GM19438 (cell line): Measurements from ENCODE around the gene LRFN4.

Experiments used
- ATAC-seq: cut with Tn5 transposase; IDR thresholded peaks from one replicate; pipeline ENCODE4 v1.9.1; 2021; ENCODE audit warnings: low read depth; ENCODE audit not compliant: unreplicated experiment

LRFN4 gene

DNA sequence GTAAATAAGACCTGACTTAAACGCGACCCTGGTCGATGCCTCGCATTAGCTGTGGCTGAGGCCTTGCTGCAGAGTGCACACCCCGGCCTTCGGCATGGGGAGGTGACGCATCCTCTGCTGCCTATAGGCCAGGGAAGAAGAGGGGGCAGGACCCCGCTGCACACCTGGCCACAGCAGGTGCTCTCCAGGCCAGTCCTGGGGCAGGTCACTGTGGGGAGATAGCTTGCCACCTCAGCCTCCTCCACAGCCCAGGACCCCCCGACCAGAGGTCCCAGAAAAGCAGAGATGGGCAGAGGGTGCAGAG, 12.7 kb downstream of the LRFN4 start:
- no peak for ATAC-seq

DNA sequence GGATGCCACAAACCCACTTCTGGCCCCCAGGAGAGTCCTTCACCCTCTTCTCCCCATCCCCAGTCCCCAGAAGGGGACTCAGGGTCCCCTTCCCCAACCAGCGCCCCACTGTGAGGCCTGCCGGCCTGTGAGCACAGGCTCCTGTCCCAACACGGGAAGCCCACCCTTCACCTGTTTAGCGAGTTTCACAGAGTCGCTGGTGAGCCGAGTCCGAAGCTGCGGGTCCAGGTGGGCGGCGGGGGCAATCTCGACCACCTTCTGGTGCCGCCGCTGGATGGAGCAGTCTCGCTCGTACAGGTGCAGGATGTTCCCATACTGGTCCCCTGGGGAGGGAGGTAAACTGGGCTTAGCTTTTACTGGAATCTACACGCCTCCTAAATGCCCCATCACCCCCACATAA, 13.3 kb downstream of the LRFN4 start:
- ATAC-seq = no peak

DNA sequence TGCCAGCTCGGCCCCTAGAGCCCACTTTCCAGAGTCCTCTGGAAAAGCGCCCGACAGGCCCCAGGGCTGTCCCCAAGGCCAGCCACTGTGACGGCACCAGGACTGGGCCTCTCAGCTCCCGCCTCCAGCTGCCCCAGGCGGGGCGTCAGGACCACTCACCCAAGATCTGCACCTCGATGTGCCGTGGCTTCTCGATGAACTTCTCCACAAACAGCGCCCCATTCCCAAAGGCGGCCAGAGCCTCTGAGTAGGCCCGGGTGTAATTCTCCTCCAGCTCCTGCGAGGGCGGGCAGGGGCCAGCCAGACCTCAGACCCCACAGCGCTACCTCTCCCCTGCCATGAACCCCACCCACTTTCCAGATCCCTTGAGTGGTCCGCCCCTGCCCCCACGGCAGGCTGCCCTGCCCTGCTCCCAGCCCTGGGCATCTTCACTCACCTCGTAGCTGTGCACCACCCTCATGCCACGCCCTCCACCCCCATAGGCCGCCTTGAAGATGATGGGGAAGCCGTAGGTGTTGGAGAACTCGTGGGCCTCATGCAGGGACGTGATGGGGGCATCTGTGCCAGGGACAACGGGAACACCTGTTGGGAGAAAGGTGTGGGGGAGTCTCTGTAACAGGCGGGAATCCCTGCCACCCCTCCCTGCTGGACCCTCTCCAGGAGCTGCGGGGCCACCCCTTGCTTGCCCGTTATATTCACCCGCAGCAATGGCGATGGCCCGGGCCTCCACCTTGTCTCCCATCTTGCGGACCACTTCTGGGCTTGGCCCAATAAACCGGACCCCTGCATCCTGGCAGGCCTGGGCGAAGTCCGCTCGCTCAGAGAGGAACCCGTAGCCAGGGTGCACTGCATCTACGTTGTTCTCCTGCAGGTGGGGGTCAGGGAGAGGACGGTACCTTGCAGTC, 14.0 kb downstream of the LRFN4 start:
- no peak for ATAC-seq

DNA sequence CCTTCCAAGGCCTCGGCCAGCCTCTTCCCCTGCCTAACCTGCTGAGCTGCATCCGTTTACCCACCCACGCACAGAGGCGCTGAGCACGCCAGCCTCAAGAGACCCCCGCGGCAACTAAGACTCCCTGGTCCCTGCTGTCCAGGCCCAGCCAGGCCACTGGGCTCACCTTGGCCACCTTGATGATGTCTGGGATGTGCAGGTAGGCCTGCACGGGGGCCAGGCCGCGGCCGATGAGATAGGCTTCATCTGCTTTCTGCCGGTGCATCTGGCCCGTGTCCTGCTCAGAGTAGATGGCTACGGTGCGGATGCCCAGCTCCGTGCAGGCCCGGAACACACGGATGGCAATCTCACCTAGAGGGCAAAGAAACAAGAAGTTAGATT, 14.6 kb downstream of the LRFN4 start:
- no peak for ATAC-seq

DNA sequence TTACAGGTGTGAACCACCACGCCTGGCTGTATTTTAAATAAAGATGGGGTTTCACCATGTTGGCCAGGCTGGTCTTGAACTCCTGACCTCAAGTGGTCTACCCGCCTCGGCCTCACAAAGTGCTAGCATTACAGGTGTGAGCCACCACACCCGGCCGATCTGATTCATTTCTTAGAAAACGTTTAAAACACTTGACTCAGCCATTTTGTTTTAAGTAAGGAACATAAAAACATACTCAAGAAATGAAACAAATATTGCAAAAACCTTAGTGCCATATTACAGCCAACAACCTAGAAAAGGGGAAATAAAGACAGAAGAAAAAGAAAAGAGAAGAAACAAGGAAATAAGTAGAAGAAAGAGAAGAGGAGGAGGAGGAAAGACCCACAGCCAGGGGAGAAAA, 17.4 kb downstream of the LRFN4 start:
- no peak for ATAC-seq

DNA sequence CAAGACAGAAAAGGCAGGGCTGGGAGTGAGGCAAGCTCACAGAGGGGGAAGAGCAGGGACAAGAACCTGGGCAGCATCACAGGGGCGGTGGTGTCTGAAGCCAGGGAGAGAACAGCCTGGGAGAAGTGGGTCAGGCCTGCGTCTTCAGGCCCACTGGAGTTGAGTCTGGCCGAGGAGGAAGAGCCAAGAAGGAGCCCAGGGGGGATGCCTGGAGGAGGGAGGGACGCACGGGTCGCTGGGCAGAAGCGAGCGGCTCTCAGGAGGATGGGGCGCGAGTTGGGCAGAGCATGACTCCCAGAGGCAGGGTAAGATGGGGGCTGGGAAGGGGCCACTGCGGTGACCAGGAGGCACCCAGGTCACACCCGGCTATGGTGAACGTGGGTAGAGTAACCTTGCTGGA, 18.5 kb downstream of the LRFN4 start:
- ATAC-seq = no peak

DNA sequence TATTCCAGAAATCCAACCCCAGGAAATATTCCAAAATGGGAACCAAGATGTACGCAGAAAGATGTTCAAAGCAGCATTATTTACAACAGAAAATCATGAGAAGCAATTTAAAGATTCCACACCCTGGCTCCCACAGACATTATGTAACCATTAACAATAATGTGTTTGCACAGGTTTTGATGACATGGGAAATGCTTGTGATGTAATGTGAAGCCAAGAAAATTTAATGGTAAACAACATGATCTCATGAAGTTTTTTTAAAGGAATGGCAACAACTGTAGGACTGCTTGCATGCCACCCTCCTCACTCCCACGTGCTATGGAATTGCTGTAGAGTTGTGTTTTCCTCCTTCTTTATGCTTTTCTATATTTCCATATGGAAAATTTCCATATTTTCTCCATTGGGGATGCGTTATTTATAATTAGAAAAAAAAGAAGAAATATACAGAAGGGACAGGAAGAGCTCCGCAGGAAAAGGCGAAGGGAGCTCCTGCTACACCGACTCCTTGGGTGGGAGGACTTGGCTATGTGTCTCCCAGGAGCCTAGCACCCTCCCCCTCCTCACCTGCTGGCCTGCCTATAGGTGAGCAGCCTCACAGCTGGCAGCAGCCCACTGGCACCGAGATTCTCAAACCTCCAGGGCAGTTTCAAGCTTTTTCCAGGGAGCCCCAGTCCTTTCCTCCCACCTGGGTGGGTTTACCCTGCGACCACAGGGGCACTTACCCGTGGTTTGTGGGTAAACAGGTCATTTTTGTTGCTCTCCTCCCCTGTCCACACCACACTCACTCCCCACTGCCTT, 20.9 kb downstream of the LRFN4 start:
- ATAC-seq = no peak

DNA sequence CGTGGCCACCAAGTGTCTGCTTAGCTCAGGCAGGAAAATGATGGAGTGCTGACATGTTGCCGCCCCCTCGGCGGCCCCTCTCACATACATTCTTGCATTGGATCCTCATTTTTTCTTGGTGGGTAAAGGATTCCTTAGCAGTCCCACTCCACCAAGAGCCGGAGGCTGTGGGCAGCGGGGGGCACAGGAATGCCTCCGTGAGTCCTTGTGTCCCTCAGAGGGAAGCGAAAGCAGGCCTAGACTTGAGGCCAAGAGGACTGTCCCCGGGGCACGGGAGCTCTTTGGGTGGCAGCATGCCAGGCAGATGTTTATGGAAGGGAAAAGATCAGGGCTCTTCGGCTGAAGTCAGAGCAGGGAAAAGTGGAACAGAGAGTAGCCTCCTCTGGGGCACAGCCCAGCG, 21.6 kb downstream of the LRFN4 start:
- ATAC-seq = no peak

DNA sequence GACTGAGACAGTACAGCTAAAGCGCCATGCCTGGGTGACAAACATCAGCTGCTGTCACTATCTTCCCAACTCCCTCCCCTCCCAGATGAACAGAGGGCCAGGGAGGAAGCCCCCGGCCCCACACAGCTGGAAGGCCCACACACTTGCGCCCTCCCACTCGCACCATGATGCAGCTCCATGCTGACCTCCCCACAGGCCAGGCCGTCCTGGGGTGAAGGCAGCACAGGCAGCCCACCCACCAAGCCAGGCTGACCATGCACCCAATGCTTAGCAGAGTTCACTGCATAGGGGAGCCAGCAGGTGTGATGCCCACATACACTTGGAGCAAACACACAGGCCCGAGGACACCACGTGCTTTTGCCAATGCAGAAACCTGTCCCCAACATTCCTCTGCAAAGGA, 22.1 kb downstream of the LRFN4 start:
- ATAC-seq = no peak

DNA sequence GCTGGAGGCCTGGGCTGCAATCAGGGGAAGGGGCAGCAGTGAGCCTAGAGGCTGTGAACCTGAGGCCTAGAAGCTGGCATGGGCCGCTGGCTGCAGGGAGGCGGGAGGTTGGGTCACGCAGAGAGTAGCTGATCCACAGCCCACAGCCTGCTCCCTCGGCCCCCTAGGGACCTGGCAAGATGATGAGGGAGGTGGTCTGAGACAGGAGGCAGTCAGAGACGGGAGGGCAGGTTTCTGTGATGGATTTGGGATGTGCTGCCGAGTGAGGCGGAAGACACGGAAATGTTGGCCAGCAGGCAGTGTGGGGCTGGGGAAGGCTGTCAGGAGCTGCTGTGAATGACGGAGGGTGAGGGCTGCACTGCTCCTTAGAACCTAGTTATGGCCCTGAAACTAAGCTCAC, 22.7 kb downstream of the LRFN4 start:
- ATAC-seq = no peak

DNA sequence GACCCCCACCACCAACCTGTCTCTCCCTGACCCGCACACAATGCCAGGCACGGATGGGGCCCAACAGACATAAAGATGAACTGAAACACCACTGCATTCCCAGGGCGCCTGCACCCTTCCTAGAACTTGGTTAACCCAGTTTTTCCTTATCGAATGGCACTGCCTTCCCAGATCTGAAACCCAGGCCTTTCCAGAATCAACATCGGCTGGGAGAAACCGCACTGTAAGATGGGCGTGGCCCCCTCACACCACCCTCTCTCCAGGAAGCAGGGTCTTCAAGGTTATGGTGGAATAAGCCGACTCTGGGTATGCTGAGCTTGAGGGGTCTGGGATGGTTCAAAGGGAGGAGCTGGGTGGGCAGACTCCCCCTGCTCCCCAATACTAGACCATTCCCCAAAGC, 23.1 kb downstream of the LRFN4 start:
- ATAC-seq = no peak

DNA sequence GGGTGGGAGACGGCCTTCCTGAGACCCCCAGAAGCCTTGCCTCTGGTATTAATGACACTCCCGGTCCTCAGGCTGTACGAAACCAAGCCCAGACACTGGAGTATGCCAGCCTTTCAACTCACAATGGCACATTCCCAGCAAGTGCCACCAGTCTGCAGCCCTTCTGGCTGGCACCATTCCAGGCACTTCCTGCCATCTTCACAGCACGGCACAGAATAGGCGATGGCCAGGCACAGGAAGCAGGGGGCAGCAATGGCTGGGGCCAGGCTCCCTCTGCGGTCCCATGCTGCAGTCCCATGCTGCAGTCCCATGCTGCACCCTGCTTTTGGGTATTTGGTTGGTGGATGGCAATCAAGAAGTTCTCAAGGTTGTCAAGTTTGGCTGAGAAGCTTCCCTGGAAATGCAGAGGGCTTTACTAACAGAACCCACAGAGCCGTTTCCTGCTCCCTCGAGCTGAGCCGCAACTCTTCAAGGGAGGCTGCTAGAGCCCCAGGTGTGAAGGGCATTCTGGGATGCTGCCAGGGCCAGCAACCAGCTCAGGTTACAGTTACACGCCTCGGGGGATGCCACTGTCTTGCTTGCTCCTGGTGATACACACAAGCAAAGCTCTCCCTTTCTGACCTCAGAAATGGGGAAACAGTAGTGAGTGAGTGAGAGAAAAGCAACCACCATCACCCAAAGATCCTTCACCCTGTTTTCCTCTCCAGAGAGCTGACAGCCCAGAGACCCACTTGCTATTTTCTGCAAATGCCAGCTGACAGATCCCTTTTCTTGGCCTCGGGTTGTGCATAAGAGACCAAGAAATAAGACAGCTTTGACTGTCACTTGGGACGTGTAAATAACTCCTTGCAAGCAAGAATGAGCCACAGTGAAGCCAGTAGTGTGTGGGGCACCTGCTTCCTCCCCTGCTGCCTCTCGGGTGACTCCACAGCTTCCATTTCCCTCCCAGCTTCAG, 23.9 kb downstream of the LRFN4 start:
- ATAC-seq = no peak

DNA sequence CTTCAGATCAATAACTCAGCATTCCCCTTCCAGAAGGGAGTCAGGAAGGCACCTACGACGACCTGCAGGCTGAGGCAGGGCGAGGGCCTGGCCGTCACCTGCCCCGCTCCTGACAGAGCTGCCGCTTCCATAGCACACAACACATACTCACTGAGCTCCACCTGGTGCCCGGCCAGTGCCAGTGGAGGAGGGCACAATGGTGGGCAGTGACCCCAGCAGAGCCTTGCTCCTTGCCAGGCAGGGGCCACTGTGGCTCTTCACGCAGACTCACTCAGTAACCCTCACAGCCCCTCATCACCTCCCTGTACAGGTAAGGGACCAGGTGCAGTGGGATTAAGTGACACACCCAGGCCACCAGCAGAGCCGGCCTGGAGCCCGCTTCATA, 24.6 kb downstream of the LRFN4 start:
- ATAC-seq = no peak

DNA sequence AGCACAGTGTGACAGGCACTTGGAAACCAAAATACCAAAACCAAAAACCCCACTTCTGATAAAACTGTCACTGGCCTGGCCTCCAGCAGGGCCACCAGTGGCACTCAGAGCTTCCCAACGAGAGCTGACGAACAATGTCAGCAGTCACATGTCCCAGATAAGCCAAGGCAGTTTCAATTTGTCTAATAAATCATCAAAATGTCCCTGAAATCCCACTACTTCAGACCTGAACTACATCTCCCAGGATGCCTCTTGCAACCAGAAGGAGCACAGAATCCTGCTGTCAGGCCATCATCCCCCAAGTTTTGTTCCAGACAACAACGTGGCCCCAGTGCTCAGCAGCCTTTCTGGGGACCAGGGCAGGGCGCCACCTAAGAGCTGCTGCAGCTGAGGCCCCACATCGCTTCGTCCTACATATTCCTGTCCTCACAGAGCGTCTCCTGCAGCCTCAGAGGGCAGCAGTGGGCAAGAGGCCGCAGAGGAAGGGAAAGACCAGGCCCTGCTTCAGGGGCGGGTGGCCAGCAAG, 25.1 kb downstream of the LRFN4 start:
- ATAC-seq = no peak

DNA sequence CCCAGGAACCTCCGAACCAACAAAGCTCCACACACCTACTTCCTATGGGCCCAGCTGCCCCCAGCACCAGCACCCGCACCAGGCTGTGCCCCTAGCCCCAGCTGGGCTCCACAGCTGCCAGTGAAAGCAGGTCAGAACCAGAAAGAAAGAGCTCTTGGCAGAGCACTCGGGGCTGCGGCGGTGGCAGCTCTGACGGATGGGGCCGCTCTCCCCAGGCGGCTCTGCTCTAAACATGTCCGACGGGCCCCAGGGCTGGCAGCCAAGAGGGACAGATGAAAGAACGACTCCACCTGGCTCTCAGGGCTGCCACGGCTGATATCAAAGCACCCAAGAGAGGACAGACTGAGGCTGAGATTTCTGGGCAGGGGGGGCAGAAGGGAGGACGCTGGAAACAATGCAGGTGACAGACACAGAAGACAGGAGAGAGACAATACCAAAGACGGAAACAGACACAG, 25.7 kb downstream of the LRFN4 start:
- no peak for ATAC-seq

DNA sequence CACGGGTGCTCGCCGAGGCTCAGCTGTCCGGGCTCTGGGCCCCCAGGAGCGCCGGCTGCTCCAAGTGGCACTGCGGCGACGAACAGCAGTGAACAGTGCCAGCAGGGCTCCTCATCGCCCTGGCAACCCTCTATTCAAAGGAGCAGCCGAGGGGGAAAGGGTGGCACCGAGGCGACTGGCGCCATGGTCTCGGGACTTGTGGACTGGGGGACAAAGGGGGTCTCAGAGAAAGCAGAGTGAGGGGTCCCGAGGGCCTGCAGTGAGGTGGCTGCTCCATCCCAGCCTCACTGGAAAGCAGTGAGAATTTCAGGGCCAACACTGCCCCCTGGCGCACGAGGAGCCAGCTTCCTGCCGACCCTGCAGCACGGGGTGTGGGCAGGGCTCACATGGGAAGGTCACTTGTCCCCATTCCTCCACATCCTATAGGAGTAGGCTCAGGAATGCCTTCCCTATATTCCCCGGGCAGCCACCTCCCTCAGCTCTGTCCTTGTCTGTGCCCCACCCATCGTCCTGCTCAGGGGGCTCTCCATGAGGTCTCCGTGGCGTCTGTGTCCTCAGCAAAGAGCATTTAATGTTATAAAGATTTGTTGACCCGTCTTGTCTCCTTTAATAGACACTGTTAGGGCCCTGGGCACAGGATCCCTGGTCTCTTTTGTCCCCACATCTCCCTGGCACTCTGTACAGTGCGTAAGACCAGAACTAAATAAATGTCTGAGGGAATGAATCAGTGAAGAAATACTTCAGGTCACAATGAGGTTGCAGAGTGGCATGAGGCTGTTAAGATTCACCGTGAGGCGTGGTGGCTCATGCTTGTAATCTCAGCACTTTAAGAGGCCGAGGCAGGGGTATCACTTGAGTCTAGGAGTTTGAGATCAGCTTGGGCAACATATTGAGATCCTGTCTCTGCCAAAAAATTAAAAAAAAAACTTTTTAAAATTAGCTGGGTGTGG, 26.4 kb downstream of the LRFN4 start:
- no peak for ATAC-seq

DNA sequence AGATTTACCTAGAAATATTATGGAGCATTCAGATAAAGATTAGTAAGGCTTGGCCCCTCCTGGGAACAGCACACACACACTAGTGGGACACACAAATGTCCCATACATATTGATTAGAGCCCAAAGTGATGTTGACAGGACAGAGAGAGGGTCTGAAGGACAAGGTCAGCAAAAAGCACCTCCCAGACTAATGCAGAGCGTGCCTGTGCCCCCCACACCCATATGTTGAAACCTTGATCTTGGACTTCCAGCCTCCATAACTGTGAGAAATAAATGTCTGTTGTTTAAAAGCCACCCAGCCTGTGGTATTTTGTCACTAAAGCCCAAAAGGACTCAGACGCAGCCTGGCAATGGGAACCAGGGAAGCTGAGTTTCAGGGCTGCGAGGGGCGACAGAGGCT, 27.6 kb downstream of the LRFN4 start:
- no peak for ATAC-seq

DNA sequence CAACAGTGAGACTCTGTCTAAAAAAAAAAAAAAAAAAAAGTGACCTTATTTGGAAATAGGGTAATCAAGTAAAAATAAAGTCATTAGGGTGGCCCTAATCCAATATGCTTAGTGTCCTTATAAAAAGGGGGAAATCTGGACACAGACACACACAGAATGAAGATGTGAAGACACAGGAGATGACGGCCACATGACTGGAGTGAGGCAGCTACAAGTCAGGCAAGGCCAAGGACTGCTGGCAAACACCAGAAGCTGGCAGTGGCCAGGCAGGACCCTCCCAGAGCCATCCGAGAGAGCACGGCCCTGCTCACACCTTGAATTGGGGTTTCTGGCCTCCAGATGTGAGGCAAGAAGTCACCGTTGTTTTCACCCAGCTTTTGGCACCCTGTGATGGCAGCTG, 28.6 kb downstream of the LRFN4 start:
- no peak for ATAC-seq

DNA sequence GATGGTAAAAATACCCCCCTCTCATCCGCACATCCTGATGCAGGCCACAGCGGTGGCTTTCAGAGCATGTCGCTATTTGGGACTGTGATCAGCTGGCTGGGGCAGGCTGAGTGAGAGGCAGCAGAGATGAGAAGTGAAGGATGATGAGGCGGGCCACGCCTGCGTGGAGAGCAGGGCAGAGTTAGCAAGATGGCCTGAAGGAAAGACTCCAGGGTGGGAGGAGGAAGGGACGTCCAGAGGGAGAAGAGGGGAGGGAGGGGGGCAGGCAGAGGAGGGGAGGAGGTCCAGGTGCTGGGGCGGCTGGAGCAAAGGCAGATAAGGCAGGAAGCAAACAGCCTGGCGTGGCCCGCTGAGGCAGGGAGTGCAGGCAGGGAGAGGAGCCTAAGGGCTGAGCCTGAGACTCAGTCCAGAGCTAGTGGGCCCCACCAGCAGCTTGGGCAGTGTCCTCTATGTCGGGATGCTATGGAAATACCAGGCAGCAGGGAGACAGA, 29.1 kb downstream of the LRFN4 start:
- ATAC-seq = no peak
